Liver (tissue), 9 donors: Measurements from ENCODE around the gene TUBA3D. TPM values are rescaled to one million over a fixed set of nuclear protein-coding genes. Genes with fewer than 3 reads are reported as not detected.
"Not testable (repeated sequence)": the region's sequence is repeated elsewhere in the genome, so short reads cannot be mapped to it uniquely, and the experiment has no call there.

Experiments used
- DNase-seq: peaks from one replicate; pipeline ENCODE4 v3.0.0-alpha.2; 2017; ENCODE audit warnings: low spot score
- H3K27ac ChIP-seq, 2 donors: one replicate each; pipeline ENCODE4 v1.7.0; 2013; ENCODE audit warnings: inconsistent platforms in 2 of 2, low read length in 2 of 2, control low read depth in 1 of 2, low read depth in 1 of 2, mild to moderate bottlenecking in 1 of 2
- H3K27me3 ChIP-seq, 4 donors: one replicate each; pipeline versions ENCODE4 v1.6.1 to v1.7.0; 2013; ENCODE audit warnings: low read length in 3 of 4, inconsistent platforms in 1 of 4, mild to moderate bottlenecking in 1 of 4, moderate library complexity in 1 of 4; ENCODE audit not compliant: control insufficient read depth in 4 of 4, insufficient read depth in 4 of 4
- H3K36me3 ChIP-seq, 4 donors: one replicate each; pipeline versions ENCODE4 v1.6.1 to v1.7.0; 2013; ENCODE audit warnings: low read length in 3 of 4, mild to moderate bottlenecking in 3 of 4, low read depth in 1 of 4, moderate library complexity in 1 of 4; ENCODE audit not compliant: control insufficient read depth in 4 of 4, insufficient read depth in 3 of 4
- H3K4me1 ChIP-seq, 4 donors: one replicate each; pipeline versions ENCODE4 v1.6.1 to v1.7.0; 2013; ENCODE audit warnings: low read length in 3 of 4, mild to moderate bottlenecking in 3 of 4, moderate library complexity in 1 of 4; ENCODE audit not compliant: control insufficient read depth in 4 of 4, insufficient read depth in 4 of 4
- H3K4me3 ChIP-seq, 3 donors: one replicate each; pipeline versions ENCODE4 v1.6.1 to v1.7.0; 2013; ENCODE audit warnings: low read length in 3 of 3, control low read depth in 1 of 3, low read depth in 1 of 3, mild to moderate bottlenecking in 1 of 3
- H3K9ac ChIP-seq, 2 donors: one replicate each; pipeline ENCODE4 v1.7.0; 2013; ENCODE audit warnings: low read length in 2 of 2, mild to moderate bottlenecking in 2 of 2, moderate library complexity in 2 of 2, control low read depth in 1 of 2, low read depth in 1 of 2
- H3K9me3 ChIP-seq, 4 donors: one replicate each; pipeline versions ENCODE4 v1.6.1 to v1.7.0; 2013; ENCODE audit warnings: low read length in 3 of 4; ENCODE audit not compliant: control insufficient read depth in 4 of 4
- HNF4A ChIP-seq, 2 donors: conservative IDR thresholded peaks; 2 replicates each; pipeline ENCODE4 v1.6.1; 2016; ENCODE audit warnings: antibody characterized with exemption in 2 of 2, mild to moderate bottlenecking in 2 of 2
- NR2F2 ChIP-seq: IDR thresholded peaks from 2 replicates; pipeline ENCODE4 v1.6.1; 2016; ENCODE audit warnings: antibody characterized with exemption
- RXRA ChIP-seq, 2 donors: IDR thresholded peaks; 2 replicates each; pipeline ENCODE4 v1.6.1; 2017 to 2018; ENCODE audit warnings: antibody characterized with exemption in 2 of 2, mild to moderate bottlenecking in 1 of 2
- WGBS: extraction: QIAGEN DNeasy Blood & Tissue Kit; methylation state at CpG from one replicate; pipeline ENCODE4 v1.1.7; 2013; 5-methylcytosine and 5-hydroxymethylcytosine counted together
- polyA plus RNA-seq, 2 donors: library from polyadenylated mRNA; stranded (reverse) in 1 of 2; unstranded in 1 of 2; fragments of 200-250 nt in 1 of 2; fragments of >200 nt in 1 of 2; fragmentation: Nextera tagmentation in 1 of 2; extraction: Ambion mirVana in 1 of 2; gene quantifications; one replicate each; pipeline versions ENCODE4 v1.2.1 to v1.2.3, GENCODE V29; 2013 to 2015
- total RNA-seq, 2 donors: library from RNA; depleted of rRNA; stranded (reverse); fragments of >200 nt; gene quantifications; one replicate each; pipeline ENCODE4 v1.2.3, GENCODE V29; 2014
- donor health status: healthy.
- donor health status: healthy.
- donor health status: healthy.
- donor health status: healthy.
- donor health status: healthy.

The TUBA3D gene
- total and polyA plus RNA-seq, 4 donors = 0.08 to 0.15 (median 0.13) TPM

- not testable (repeated sequence) for H3K9ac ChIP-seq, H3K4me1 ChIP-seq, H3K27me3 ChIP-seq, H3K4me3 ChIP-seq, H3K9me3 ChIP-seq, H3K27ac ChIP-seq, H3K36me3 ChIP-seq
- 75% methylated on average over 5 of the region's 8 CpGs for WGBS
- peak; percentile 67 for DNase-seq
Observed at GRCh38 chr2:131471624-131472023, 4.3 kb upstream of the TUBA3D start.

- H3K4me3 ChIP-seq, H3K36me3 ChIP-seq: not testable (repeated sequence)
- WGBS = 94% methylated on average over 2 of the region's 2 CpGs
Observed at GRCh38 chr2:131473266-131473665, 2.7 kb upstream of the TUBA3D start.

GRCh38 chr2:131476363-131476762 is 444 bp downstream of the TUBA3D start:
- H3K27ac ChIP-seq, H3K4me1 ChIP-seq, H3K9me3 ChIP-seq, H3K36me3 ChIP-seq, H3K27me3 ChIP-seq, DNase-seq, H3K4me3 ChIP-seq, H3K9ac ChIP-seq: not testable (repeated sequence)
- WGBS = 98% methylated on average over 25 of the region's 25 CpGs

More at GRCh38 chr2:131473266-131473665, 2.7 kb upstream of the TUBA3D start:
- H3K4me1 ChIP-seq, H3K27me3 ChIP-seq, H3K9me3 ChIP-seq, H3K27ac ChIP-seq, H3K9ac ChIP-seq, DNase-seq: not testable (repeated sequence)

- H3K27me3 ChIP-seq, H3K36me3 ChIP-seq, H3K4me3 ChIP-seq, H3K4me1 ChIP-seq, H3K27ac ChIP-seq, DNase-seq, H3K9ac ChIP-seq, H3K9me3 ChIP-seq: not testable (repeated sequence)
- 85% methylated on average over 1 of the region's 1 CpG for WGBS
Observed at GRCh38 chr2:131477227-131477626, 1.3 kb downstream of the TUBA3D start.

GRCh38 chr2:131478074-131478849 is 2.3 kb downstream of the TUBA3D start:
- H3K4me1 ChIP-seq, H3K27ac ChIP-seq, H3K9ac ChIP-seq, H3K4me3 ChIP-seq, H3K9me3 ChIP-seq, DNase-seq, H3K36me3 ChIP-seq, H3K27me3 ChIP-seq: not testable (repeated sequence)
- WGBS = 82% methylated on average over 16 of the region's 18 CpGs

- peak; percentile 64 to 66 for TF ChIP-seq HNF4A (conservative IDR thresholded peaks at IDR 0.05)
- peak; percentile 76 for TF ChIP-seq NR2F2
- TF ChIP-seq RXRA (IDR thresholded peaks at IDR 0.05) = peak; percentile 10 to 36
- not testable (repeated sequence) for H3K4me1 ChIP-seq, H3K27me3 ChIP-seq, DNase-seq, H3K9ac ChIP-seq, H3K9me3 ChIP-seq, H3K4me3 ChIP-seq, H3K36me3 ChIP-seq, H3K27ac ChIP-seq
- 65% methylated on average over 9 of the region's 9 CpGs for WGBS
Observed at GRCh38 chr2:131478850-131479461, 3.0 kb downstream of the TUBA3D start.

GRCh38 chr2:131480351-131480750 is 4.4 kb downstream of the TUBA3D start:
- H3K9ac ChIP-seq = not testable (repeated sequence)

GRCh38 chr2:131482506-131483155 is 6.7 kb downstream of the TUBA3D start:
- DNase-seq, H3K36me3 ChIP-seq, H3K4me3 ChIP-seq, H3K27ac ChIP-seq, H3K9me3 ChIP-seq, H3K4me1 ChIP-seq, H3K27me3 ChIP-seq, H3K9ac ChIP-seq: not testable (repeated sequence)
- 97% methylated on average over 19 of the region's 19 CpGs for WGBS

More at GRCh38 chr2:131480351-131480750, 4.4 kb downstream of the TUBA3D start:
- H3K4me1 ChIP-seq, H3K4me3 ChIP-seq, H3K9me3 ChIP-seq, H3K36me3 ChIP-seq, H3K27ac ChIP-seq, H3K27me3 ChIP-seq, DNase-seq: not testable (repeated sequence)
- WGBS = 98% methylated on average over 17 of the region's 20 CpGs
